Liver (tissue), 9 donors: ENCODE measurements around the gene ADAMTS2. TPM values are rescaled to one million over a fixed set of nuclear protein-coding genes. Genes with fewer than 3 reads are reported as not detected.

Experiments
- DNase-seq: peaks from one replicate; pipeline ENCODE4 v3.0.0-alpha.2; 2017; ENCODE audit warnings: low spot score
- H3K27ac ChIP-seq, 2 donors: one replicate each; pipeline ENCODE4 v1.7.0; 2013; ENCODE audit warnings: inconsistent platforms in 2 of 2, low read length in 2 of 2, control low read depth in 1 of 2, low read depth in 1 of 2, mild to moderate bottlenecking in 1 of 2
- H3K27me3 ChIP-seq, 4 donors: one replicate each; pipeline versions ENCODE4 v1.6.1 to v1.7.0; 2013; ENCODE audit warnings: low read length in 3 of 4, inconsistent platforms in 1 of 4, mild to moderate bottlenecking in 1 of 4, moderate library complexity in 1 of 4; ENCODE audit not compliant: control insufficient read depth in 4 of 4, insufficient read depth in 4 of 4
- H3K36me3 ChIP-seq, 4 donors: one replicate each; pipeline versions ENCODE4 v1.6.1 to v1.7.0; 2013; ENCODE audit warnings: low read length in 3 of 4, mild to moderate bottlenecking in 3 of 4, low read depth in 1 of 4, moderate library complexity in 1 of 4; ENCODE audit not compliant: control insufficient read depth in 4 of 4, insufficient read depth in 3 of 4
- H3K4me1 ChIP-seq, 4 donors: one replicate each; pipeline versions ENCODE4 v1.6.1 to v1.7.0; 2013; ENCODE audit warnings: low read length in 3 of 4, mild to moderate bottlenecking in 3 of 4, moderate library complexity in 1 of 4; ENCODE audit not compliant: control insufficient read depth in 4 of 4, insufficient read depth in 4 of 4
- H3K4me3 ChIP-seq, 3 donors: one replicate each; pipeline versions ENCODE4 v1.6.1 to v1.7.0; 2013; ENCODE audit warnings: low read length in 3 of 3, control low read depth in 1 of 3, low read depth in 1 of 3, mild to moderate bottlenecking in 1 of 3
- H3K9ac ChIP-seq, 2 donors: one replicate each; pipeline ENCODE4 v1.7.0; 2013; ENCODE audit warnings: low read length in 2 of 2, mild to moderate bottlenecking in 2 of 2, moderate library complexity in 2 of 2, control low read depth in 1 of 2, low read depth in 1 of 2
- H3K9me3 ChIP-seq, 4 donors: one replicate each; pipeline versions ENCODE4 v1.6.1 to v1.7.0; 2013; ENCODE audit warnings: low read length in 3 of 4; ENCODE audit not compliant: control insufficient read depth in 4 of 4
- GABPA ChIP-seq, 2 donors: IDR thresholded peaks in 1 of 2; conservative IDR thresholded peaks in 1 of 2; 2 replicates each; pipeline ENCODE4 v1.6.1; 2016; ENCODE audit warnings: antibody characterized with exemption in 2 of 2, mild to moderate bottlenecking in 1 of 2, moderate library complexity in 1 of 2
- JUND ChIP-seq, 2 donors: IDR thresholded peaks; 2 replicates each; pipeline ENCODE4 v1.6.1; 2016; ENCODE audit warnings: antibody characterized with exemption in 2 of 2
- NR2F2 ChIP-seq: IDR thresholded peaks from 2 replicates; pipeline ENCODE4 v1.6.1; 2016; ENCODE audit warnings: antibody characterized with exemption
- RAD21 ChIP-seq, 2 donors: IDR thresholded peaks; 2 replicates each; pipeline ENCODE4 v1.6.1; 2016; ENCODE audit warnings: antibody characterized with exemption in 2 of 2, mild to moderate bottlenecking in 2 of 2
- YY1 ChIP-seq: IDR thresholded peaks from 2 replicates; pipeline ENCODE4 v1.6.1; 2016; ENCODE audit warnings: antibody characterized with exemption, mild to moderate bottlenecking
- WGBS: extraction: QIAGEN DNeasy Blood & Tissue Kit; methylation state at CpG from one replicate; pipeline ENCODE4 v1.1.7; 2013; 5-methylcytosine and 5-hydroxymethylcytosine counted together
- polyA plus RNA-seq, 2 donors: library from polyadenylated mRNA; stranded (reverse) in 1 of 2; unstranded in 1 of 2; fragments of 200-250 nt in 1 of 2; fragments of >200 nt in 1 of 2; fragmentation: Nextera tagmentation in 1 of 2; extraction: Ambion mirVana in 1 of 2; gene quantifications; one replicate each; pipeline versions ENCODE4 v1.2.1 to v1.2.3, GENCODE V29; 2013 to 2015
- total RNA-seq, 2 donors: library from RNA; depleted of rRNA; stranded (reverse); fragments of >200 nt; gene quantifications; one replicate each; pipeline ENCODE4 v1.2.3, GENCODE V29; 2014
- TF ChIP-seq, protein P1 (sequence below): IDR thresholded peaks from 2 replicates; pipeline ENCODE4 v1.6.1; 2016; ENCODE audit warnings: antibody characterized with exemption
- TF ChIP-seq, protein P2 (sequence below): IDR thresholded peaks from 2 replicates; pipeline ENCODE4 v1.6.1; 2016; ENCODE audit warnings: antibody characterized with exemption
- TF ChIP-seq, protein P3 (sequence below): fragments of 150-350 bp; IDR thresholded peaks from 2 replicates; pipeline ENCODE4 v1.5.1; 2017; ENCODE audit warnings: improper control_type of control experiment, low read depth, low read length; ENCODE audit not compliant: missing input control
- donor health status: healthy.
- donor health status: healthy.
- donor health status: healthy.
- donor health status: healthy.
- donor health status: healthy.

ADAMTS2 gene
- total and polyA plus RNA-seq, 4 donors = 2.7 to 24.3 (median 12.0) TPM

DNA sequence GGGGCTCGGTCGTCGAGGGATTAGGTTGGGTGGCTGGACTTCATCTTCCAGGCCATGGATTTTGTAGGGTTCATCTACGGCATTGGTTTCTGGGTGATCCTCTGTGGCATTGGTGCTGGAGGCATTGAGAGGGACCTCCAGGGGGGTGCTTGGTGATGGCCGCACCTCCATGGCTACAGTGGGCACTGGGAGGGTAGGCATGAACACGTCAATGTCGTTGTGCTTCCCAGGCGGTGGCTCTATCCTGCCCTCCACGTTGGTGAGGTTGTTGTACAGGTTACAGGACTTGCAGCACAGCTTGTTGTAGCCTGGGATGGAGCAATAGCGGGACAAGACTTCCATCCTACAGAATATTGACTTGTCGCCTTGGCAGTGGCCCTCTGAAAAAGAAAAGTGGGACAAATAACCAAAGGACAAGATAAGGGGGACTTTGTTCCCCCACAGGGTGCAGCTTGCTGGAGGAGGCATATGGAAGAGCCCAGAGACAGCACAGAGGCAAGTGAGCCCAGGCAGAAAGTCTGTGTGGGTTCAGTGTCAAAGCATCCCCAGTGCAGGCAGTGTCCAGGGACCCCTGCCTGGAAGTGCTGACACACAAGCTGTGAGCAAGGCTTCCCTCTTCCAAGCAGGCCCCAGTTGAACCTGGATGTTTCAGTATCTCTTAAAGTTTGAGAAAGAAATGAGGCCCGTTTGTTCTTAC is 231.2 kb downstream of the ADAMTS2 start:
- peaks cover 0 to 2% (median 0%) of the 10 kb centered on the region in 4 donors for H3K4me1 ChIP-seq
- H3K27me3 ChIP-seq = no peaks in the 10 kb centered on the region
- WGBS = 84% methylated on average over 12 of the region's 12 CpGs
- TF ChIP-seq, protein P1, sequence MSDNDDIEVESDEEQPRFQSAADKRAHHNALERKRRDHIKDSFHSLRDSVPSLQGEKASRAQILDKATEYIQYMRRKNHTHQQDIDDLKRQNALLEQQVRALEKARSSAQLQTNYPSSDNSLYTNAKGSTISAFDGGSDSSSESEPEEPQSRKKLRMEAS = no peak
- TF ChIP-seq NR2F2 (no peak), YY1 (no peak), JUND (IDR thresholded peaks at IDR 0.05) (no peak)
- no peak overlapping the region for H3K9ac ChIP-seq
- no peak overlapping the region for H3K27ac ChIP-seq
- peaks cover 17 to 52% (median 37%) of the 10 kb centered on the region in 4 donors for H3K9me3 ChIP-seq
- peak; percentile 22 for DNase-seq
- no peak overlapping the region for H3K4me3 ChIP-seq
- no peaks in the 10 kb centered on the region for H3K36me3 ChIP-seq

DNA sequence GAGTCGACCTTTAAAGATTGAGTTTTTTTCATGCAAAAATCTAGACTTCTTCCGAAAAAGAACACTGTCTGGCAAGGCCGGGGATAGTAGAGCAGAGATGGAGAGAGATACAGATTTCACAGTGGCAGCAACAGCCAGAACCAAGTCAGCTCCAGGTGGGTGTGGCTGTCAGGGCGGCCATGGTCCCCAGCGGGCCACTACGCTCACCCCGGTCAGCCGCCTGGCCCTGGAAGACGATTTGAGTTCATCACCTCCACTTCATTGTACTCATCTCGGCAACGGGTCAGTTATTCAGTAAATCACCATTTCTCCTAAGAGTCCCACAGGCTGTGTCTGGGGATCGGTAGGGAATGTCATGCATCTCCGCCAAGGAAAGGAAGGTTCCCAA is 232.1 kb downstream of the ADAMTS2 start:
- no peaks in the 10 kb centered on the region for H3K36me3 ChIP-seq
- WGBS = 89% methylated on average over 13 of the region's 13 CpGs
- H3K4me1 ChIP-seq = no peaks in the 10 kb centered on the region
- no peak overlapping the region for H3K9ac ChIP-seq
- peaks cover 19 to 52% (median 37%) of the 10 kb centered on the region in 4 donors for H3K9me3 ChIP-seq
- no peak overlapping the region for H3K4me3 ChIP-seq
- peak; percentile 30 for DNase-seq
- no peaks in the 10 kb centered on the region for H3K27me3 ChIP-seq
- TF ChIP-seq RAD21 (IDR thresholded peaks at IDR 0.05) = no peak
- TF ChIP-seq, protein P2, sequence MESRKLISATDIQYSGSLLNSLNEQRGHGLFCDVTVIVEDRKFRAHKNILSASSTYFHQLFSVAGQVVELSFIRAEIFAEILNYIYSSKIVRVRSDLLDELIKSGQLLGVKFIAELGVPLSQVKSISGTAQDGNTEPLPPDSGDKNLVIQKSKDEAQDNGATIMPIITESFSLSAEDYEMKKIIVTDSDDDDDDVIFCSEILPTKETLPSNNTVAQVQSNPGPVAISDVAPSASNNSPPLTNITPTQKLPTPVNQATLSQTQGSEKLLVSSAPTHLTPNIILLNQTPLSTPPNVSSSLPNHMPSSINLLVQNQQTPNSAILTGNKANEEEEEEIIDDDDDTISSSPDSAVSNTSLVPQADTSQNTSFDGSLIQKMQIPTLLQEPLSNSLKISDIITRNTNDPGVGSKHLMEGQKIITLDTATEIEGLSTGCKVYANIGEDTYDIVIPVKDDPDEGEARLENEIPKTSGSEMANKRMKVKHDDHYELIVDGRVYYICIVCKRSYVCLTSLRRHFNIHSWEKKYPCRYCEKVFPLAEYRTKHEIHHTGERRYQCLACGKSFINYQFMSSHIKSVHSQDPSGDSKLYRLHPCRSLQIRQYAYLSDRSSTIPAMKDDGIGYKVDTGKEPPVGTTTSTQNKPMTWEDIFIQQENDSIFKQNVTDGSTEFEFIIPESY = no peak
- no peak for TF ChIP-seq GABPA (IDR thresholded peaks at IDR 0.05 in 1 of 2, conservative IDR thresholded peaks at IDR 0.05 in 1 of 2)
- H3K27ac ChIP-seq = no peak overlapping the region

DNA sequence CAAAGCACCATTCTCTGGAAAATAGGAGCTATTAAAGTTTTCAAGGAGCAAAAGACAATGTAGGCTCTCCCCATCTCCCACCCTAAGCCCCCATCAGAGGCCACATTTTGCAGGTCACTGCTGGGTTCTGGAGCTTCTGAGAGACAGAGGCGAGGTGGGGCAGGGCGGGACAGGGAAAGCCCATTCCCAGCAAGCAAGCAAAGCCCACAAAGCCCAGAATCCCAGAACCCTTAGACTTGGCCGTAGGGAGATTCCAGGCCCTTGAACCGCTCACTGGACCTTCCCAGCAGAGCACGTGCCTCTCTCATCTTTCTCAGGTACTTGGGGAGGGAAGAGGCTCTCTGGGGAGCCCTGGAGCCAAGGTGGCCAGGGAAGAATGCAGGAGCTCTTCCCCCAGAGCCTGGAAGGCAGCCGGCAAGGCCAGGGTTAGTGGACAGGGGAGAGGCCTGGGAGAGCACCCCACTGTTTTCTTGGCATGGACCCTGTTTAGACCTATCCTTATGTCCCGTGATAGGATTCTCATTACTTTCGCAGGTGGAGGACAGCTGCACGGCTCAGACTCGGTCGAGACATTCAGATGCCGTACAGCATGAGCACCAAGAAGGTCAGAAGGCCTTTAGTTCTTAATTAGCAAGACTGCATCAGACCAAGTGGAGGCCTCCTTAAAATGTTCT is 232.7 kb downstream of the ADAMTS2 start:
- Histone ChIP-seq H3K4me1 (no peaks in the 10 kb centered on the region), H3K27ac (no peak overlapping the region), H3K27me3 (no peaks in the 10 kb centered on the region), H3K9ac (no peak overlapping the region), H3K9me3 (peaks cover 20 to 55% (median 38%) of the 10 kb centered on the region in 4 donors), H3K4me3 (no peak overlapping the region), H3K36me3 (no peaks in the 10 kb centered on the region)
- 88% methylated on average over 12 of the region's 12 CpGs for WGBS
- peak; percentile 10 for DNase-seq
- TF ChIP-seq, protein P3, sequence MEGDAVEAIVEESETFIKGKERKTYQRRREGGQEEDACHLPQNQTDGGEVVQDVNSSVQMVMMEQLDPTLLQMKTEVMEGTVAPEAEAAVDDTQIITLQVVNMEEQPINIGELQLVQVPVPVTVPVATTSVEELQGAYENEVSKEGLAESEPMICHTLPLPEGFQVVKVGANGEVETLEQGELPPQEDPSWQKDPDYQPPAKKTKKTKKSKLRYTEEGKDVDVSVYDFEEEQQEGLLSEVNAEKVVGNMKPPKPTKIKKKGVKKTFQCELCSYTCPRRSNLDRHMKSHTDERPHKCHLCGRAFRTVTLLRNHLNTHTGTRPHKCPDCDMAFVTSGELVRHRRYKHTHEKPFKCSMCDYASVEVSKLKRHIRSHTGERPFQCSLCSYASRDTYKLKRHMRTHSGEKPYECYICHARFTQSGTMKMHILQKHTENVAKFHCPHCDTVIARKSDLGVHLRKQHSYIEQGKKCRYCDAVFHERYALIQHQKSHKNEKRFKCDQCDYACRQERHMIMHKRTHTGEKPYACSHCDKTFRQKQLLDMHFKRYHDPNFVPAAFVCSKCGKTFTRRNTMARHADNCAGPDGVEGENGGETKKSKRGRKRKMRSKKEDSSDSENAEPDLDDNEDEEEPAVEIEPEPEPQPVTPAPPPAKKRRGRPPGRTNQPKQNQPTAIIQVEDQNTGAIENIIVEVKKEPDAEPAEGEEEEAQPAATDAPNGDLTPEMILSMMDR = no peak
